SW 1271 (cell line): ENCODE data around the gene CSF1R.
"Not testable (repeated sequence)": the region's sequence is repeated elsewhere in the genome, so short reads cannot be mapped to it uniquely, and the experiment has no call there.

ENCODE experiments used
- DNase-seq, 2 experiments: peaks; one replicate each; lab custom pipeline; 2025; lab: John Stamatoyannopoulos, UW

The CSF1R gene

DNA sequence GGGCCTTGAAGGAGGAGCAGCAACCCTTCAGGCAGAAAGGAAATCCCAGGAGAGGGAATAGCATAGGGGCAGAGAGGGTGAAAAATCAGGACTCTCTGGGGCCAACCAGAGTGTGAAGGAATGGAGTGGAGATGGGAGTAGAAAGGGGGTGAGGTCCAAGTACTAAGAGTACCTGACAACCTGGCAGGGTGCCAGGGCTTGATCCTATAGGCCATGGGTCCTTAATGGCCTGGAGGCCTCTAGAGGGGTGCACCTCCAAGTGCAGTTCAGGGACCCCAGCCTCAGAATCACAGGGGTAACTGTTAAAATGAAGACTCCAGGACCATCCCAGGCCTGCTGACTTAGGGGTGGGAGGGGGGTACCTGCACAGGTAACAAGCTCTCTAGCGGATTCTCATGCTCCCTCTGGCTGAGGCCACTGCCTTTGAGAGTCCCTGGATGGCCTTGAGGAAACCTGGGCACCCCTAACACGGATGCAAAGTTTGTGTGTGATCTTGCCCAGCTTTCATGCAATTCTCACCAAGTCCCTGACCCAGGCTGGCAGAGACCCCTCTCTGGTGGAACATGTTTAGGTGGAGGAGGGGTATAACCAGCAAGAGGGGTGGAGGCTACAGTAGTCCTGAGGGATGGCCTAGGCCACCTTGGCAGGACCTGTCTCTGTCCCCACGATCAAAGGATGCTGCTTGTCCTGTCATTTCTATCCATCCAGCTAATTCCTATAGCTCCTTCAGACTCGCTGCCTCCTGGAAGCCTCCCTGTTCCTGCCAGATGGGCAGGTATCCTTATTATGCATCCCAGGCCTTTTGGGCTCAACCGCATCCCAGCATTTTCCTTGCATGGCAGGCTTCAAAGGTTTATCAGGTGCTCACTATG, 17.6 kb upstream of the CSF1R start:
- no peak for DNase-seq

DNA sequence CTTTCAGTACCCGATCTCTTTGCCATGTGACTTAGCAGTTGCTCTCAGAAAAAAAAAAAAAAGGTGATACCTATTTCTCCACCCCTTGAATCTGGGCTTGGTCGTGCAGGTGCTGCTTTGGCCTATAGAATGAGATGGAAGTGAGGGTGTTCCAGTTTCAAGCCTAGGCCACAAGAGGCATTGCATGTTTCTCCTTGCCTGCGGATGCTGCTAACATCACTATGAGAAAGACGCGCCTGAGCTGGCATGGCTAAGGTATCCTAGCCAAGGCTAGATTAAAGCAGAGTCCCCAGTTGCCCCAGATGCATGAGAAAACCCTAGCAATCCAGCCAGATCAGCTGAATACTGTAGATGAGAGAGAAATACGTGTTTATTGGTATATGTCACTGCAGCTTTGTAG, 14.7 kb upstream of the CSF1R start:
- no peak for DNase-seq

DNA sequence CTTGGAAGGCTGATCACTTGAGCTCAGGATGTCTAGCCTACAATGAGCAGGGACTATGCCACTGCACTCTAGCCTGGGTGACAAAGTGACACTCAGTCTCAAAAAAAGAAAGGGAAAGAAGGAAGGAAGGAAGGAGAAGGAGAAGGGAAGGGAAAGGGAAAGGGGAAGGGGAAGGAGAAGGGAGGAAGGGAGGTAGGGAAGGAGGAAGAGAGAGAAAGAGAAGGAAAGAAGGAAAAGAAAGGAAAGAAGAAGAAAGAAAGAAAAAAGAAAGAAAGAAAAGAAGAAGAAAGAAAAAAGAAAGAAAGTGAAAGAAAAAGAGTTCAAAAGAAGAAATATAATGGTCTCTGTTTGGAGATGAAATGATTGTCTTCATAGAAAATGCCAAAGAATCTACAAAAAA, 10.8 kb upstream of the CSF1R start:
- DNase-seq, result no peak

DNA sequence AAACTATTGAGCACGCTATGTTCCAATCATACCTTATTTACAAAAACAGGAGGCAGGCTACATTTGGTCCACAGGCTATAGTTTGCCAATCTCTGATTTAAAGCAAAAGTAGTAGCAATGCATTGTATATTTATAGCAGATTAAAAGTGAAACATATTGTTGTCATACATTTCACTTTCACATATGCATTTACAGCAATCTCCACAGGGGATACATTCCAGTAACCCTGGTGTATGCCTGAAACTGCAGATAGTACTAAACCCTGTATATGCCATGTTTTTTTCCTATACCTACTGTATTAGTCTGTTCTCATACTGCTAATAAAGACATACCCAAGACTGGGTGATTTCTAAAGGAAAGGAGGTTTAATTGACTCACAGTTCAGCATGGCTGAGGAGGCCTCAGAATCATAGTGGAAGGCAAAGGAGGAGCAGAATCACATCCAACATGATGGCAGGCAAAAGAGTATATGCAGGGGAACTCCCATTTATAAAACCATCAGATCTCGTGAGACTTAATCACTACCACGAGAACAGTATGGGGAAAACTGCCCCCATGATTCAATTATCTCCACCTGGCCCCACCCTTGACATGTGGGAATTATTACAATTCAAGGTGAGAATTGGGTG, 5.9 kb upstream of the CSF1R start:
- DNase-seq, result no peak

DNA sequence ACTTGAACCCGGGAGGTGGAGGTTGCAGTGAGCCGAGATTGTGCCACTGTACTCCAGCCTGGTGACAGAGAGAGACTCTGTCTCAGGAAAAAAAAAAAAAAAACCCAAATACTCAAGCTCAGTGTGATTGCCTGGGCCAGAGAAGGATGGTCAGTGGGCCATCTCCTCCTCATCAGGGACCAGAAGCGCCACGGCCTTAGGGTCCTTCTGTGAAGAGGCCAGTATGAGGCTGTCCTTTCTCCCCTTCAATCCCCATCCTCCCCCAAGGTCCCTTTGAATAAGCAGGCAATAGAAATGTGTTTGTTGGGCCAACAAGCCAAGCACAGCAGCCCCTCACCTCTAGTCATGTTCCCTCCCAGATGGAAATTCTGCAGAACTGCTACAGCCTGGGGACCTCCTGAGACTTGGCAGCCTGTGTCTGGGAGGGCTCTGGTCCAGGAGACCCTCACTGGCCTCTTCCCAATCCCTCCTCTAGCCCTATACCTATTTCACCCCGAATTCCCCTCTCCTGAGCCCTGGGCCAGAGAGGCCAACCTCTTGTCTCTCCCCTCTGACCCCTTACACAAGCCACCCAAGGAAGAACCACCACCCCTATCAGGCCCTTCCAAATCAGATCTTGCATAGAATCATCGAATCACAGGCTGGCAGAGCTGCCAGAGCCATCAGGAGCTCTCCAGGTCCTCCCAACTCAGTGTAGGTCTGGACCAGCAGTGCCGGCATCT, 1.0 kb downstream of the CSF1R start:
- DNase-seq, result no peak

DNA sequence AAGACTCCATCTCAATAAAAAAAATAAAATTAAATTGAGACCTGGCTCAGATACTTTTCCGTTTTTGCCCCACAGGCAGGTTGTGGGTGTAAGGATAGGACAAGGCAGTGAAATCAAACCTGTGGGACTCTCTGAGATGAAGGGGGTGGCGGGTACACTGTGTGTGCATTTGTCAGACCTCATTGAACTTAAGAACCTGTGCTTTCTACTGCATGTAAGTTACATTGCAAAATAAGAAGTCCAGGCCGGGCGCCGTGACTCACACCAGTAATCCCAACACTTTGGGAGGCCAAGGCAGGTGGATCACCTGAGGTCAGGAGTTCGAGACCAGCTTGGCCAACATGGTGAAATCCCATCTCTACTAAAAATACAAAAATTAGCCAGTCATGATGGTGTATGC, 1.6 kb downstream of the CSF1R start:
- DNase-seq, result not testable (repeated sequence)

DNA sequence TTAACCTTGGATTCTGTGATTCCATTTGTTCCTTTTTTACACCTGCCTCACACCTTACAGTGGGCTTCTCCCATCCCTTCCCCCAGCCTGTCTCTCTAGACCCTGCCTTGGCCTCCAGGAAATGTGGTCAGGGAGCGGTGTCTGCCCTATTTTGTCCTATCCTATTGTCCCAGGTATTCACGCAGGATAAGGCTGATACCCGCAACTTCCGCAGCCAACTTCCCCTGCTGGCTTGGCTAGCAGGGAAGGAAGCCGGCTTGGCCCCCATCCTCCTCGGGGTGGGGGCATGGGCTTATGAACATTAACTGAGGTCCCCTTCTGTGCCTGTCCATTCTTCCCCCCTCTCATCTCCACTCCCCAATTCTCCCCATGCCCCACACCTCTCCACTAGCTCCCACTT, 3.5 kb downstream of the CSF1R start:
- no peak for DNase-seq

DNA sequence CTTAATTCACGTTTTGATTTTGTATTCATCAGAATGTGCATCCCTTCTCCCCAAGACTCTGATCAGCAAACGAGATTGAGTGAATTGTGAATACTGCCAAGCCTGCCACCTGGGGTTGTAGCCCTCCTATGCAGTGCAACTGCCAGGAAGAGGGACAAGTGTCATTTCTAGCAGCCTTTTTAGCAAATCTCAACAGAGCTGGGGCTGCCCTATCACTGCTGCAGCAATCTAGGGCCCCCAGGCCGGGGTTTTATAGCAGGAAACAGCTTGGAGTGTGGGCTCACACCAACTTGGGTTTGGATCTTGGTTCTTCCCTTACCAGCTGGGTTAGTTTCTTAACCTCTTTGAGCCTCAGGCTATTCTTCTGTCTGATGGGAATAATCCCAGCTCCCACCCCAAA, 4.0 kb downstream of the CSF1R start:
- DNase-seq, result no peak

DNA sequence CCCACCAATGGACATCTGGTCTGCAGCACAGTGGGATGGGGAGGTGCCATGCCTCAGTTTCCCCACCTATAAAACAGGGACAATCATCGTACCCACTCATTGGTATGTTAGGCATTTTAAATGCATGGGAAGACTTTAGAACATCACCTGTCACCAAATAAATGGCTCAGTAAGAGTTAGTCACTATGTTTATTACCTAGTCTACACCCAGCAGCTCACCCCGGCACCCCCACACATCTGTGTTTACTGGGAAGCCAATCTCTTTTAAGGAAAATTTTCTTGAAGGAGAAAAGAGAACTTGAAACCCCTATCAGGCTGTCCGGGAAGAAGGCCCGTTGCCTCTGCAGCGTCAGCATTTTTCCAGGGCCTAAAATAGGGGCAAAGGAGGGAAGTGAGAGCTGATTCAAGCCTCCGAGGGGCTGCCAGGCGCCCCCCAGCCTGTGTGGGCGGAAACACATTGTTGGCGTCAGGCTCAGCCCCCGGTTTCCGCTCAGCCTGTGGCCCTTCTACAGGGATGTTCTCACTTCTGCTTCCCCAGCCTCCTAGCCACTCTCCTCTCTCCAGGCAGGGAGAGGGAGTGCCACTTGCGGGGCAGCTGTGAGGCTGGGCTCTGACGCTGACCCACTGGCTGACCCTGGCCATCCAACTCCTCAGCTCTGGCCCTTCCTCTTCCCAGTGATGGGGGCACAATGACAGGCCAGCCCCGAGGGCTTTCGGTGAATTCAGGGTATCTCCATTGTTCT, 4.6 kb downstream of the CSF1R start:
- no peak for DNase-seq

DNA sequence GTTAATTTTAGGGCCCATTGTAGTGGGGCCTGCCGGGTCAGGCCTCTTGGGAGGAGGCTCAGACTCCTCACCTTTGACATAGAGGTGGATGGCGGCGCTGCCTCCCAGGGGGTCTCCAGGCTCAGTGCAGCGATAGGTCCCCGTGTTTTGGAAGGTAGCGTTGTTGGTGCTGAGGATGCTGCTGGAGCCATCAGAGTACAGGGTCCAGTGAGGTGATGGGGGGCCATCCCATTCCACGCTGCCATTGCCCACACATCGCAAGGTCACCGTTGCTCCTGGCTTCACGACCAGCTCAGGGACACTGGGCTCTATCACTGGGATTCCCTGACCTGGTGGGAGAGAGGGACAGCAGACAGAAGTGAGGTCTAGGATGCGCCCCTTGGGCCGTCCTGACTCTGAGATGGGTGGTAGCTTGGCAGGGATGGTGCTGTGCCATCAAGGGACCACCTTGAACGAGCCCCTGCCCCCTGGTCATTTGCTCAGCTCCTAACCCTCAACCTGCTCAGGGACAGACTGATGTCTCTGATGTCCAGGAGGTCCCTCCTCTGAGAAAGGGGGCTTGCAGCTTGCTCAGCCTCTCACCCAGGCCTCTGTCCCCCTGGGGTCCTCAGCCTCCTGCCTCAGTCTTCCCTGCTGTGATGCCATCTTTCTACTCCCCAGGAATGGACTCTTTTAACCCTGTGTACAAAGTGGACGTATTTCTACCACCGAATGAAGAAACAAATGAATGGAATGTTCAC, 5.5 kb downstream of the CSF1R start:
- DNase-seq, result no peak

DNA sequence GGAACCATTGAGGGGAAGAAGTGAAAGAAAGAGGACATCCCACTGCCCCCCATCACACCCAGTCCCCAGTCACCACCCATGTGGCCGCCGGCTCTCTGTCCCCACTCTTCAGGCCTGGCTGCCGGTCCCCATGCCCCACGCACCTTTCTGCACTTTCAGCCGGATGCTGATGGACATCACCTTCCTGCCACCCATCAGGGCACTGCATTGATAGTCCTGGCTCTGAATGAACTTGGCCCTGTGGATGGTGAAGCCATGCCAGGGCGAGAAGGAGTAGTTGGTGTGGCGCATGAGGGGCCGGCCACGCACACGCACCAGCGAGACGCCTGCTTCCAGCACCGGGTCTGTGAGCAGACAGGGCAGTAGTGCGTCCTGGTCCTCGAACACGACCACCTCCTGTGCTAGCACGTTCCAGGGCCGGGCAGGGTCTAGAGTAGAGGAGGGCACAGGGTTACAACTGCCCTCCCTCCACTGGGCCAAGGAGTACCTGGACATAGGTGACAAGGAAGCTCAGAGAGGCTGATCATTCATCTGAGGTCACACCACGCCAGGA, 6.4 kb downstream of the CSF1R start:
- DNase-seq, result no peak

DNA sequence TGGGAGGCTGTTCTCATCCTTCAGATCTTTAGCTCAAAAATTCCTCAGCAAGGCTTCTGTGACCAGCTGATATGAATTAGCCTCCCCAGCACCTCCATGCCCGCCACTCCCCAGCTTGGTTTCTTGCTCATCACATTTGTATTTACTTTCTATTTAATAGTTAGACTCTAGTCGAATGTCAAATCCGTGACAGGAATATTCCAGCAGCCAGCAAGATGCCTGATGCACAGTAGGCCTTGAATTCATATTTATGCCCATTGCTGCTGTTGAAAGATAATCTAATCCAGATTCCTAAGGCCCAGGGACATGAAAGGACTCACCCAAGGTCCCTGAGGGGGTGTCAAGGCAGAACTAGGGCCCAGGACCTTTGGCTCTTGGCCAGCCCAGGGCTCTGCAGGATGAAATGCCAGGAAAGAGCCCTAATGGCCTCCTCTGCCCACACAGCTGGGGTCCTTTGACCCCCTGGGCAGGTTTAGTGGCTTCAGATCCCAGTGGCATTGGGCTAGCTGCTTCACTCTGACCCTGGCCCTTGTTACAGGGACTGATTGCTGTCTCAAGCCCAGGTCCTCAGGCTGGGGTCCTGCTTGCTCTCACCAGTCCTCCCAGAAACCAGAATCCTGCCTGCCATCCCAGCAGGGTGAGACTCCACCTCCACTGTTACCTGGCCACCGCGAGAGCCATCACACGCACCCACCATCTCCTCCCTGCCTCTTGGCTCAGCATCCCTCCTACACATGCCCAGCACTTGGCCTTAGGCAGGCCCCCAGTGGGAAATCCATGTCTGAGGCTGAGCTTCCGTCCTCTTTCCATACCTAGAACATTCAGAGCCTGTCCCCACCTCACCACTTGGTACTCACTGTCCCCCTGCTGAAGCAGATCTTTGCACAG, 7.3 kb downstream of the CSF1R start:
- DNase-seq, result no peak

DNA sequence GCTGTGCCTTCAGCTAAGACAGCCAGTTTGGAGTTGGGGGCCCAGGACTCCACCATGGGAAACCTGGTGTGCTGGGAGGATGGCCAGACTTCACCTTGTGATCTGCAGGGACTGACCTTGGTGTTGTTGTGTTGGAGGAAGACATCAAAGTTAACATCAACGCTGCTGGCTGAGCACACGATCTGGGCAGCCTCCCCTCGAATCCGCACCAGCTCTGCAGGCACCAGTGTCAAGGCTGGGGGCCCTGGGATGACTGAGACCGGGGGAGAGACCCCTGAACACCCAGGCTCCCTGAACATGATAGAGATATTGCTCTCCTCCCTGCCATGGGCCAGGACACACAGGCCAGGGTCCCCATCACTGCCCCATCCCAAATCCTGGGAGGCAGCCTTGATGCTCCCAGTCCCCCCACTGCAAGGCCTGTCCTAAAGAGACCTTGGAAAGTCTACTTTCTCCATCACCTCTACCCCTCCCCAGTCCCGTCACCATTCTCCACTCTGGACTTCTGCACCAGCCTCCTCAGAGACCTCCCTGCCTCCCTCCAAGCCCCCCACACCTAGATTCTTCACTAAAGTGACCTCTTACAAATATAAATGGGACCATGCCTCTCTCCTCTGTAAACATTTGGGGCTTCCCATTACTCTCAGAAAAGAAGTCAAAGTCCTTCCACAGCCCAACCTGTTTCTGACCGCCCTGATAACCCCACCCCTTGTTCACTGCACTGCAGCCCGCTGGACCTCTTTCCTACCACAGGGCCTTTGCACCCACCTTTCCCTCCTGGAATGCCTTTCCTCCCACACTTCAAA, 8.2 kb downstream of the CSF1R start:
- DNase-seq, result no peak

DNA sequence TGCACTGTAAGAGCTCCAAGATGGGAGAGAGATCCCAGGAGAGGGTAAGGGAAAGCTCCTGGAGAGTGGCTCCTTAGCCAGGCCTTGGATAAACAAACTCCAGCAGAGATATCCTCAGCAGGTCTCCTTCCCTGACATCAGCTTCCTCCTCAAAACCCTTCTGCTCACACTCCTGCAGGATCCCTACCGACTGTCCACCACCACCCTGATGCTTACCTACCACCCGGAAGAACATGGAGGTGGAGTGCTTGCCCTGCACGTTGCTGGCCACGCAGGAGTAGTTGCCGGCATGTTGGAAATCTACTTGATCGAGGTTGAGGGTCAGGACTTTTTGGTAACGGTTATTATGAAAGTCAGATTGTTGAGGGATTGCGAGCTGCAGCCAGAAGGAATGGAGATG, 9.3 kb downstream of the CSF1R start:
- DNase-seq, result no peak

DNA sequence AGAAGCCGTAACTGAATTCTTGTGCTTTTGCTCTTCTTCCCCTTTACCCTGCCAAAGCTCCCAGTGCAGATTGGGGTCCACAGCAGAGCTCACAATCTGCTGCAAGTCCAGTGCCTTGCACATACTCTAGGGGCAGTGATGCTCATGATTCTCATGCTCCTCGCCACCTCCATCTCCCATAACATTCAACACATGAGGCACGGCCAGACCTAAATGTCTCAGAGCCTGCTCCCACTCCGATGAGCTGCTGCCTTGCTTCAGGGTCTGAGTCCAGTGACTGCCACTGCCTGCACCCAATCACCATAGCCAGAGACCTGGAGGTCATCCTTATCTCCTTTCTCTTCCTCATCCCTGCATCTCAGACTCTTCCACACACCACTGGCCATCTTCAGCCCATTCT, 10.5 kb downstream of the CSF1R start:
- DNase-seq, result no peak

DNA sequence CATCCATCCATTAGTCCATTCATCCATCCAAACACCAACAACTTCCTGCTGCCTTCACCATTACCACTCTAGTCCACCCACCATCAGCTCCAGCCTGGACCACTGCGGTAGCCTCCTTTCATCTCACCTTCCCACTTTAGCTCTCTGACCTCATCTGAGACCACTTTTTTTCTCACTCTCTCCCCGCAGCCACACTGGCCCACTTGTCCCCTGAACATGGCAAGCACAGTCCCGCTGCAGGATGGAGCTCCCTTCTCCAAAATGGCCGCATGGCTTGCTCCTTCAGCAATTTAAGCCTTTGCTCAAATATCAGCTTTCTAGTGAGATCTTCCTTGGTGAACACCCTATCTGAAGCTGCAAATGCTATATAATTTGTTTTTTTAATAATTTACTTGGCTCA, 11.1 kb downstream of the CSF1R start:
- no peak for DNase-seq

DNA sequence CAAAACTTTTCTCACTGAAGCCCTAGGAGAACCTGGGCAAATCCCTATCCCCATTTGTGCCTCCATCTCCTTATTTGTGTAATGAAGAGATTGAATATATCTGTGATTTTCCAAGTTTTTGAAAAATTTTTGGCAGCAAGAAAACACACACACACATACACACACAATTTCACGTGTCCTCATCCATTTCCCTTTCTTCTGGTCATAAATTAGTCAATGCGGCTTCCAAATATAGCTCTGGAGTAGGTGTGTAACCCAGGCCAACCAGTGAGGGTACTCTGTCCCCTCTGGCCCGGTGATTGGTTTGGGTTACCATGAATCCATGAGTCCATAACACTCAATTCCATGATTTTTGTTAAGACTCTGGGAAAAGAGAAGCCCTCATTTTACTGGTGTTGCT, 12.7 kb downstream of the CSF1R start:
- no peak for DNase-seq

DNA sequence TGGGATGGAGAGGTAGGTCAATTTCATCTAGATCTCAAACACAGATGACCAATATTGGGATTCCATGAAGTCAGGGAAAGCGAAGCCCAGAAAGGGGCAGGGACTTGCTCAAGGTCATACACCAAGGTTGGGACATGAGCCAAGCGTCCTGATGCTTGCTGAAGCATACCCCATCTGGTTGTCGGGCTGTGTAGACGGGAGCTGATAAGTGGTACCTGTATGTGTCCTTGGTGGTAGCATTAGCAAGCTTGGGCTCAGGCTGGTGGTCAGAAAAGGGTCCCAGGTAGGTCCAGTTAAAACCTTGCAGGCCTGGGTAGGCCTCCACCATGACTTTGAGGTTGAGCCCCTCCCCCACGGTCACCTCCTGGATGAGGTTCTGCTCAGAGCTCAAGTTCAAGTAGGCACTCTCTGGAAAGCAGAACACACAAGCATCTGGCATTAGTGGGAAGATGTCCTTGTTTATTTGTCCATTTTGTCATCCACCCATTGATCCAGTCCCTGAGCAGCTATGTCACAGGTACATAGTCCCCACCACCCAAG, 13.2 kb downstream of the CSF1R start:
- no peak for DNase-seq

DNA sequence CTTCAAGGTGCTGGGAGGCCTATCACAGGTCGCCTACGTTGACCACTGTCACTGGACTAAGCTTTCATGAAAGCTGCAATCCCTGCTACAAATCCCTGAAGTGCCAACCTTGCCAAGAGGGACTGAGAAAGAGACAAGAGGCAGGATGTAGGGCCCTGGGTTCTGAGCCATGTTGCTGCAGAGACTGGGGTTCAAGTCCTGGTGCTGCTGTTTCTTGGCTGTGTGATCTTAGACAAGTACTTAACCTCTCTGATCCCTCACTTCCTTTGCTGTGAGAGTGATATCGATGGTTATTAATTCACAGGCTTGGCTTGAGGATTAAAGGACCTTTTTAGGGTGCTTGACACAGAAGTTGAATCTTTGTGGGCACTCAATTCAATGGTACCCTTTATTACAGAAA, 15.5 kb downstream of the CSF1R start:
- no peak for DNase-seq
